IMR-90 (cell line): ENCODE measurements around the gene LDLRAD3. TPM values are rescaled to one million over a fixed set of nuclear protein-coding genes. Genes with fewer than 3 reads are reported as not detected.

Experiments used
- ATAC-seq: fragments of 200-7000 bp; cut with Tn5 transposase; 2 replicates; pipeline ENCODE4 v1.9.1; 2020; ENCODE audit warnings: low read depth, mild to moderate bottlenecking, moderate library complexity
- BruUV-seq: library from RNA; stranded (reverse); fragments of 400-500 nt; replicated peaks from 2 replicates; lab custom pipeline; 2021; lab: Mats Ljungman, UMichigan
- CTCF ChIA-PET: fragments of 300-600 bp; formaldehyde crosslinking; extraction: SDS; loops from one replicate; lab custom pipeline; 2021; ENCODE audit warnings: antibody characterized with exemption; lab: Yijun Ruan, JAX
- POLR2A ChIA-PET: fragments of 300-600 bp; sonication (Branson Sonifier 250); formaldehyde crosslinking; loops from one replicate; lab custom pipeline; 2022; ENCODE audit warnings: antibody characterized with exemption; ENCODE audit not compliant: unreplicated experiment; lab: Charles Lee
- DNase-seq: peaks from one replicate; pipeline ENCODE4 v3.0.0; 2013
- H2AFZ ChIP-seq: replicated peaks from 2 replicates; pipeline ENCODE3; 2013; ENCODE audit warnings: low read length, mild to moderate bottlenecking; ENCODE audit not compliant: poor library complexity
- H2AK5ac ChIP-seq: 2 replicates; pipeline ENCODE4 v1.6.1; 2013; ENCODE audit warnings: low read depth, low read length, inconsistent platforms
- H2AK9ac ChIP-seq: replicated peaks from 2 replicates; pipeline ENCODE3; 2013; ENCODE audit warnings: mild to moderate bottlenecking, low read depth, low read length, moderate library complexity; ENCODE audit not compliant: poor library complexity
- H2BK120ac ChIP-seq: 2 replicates; pipeline ENCODE4 v1.6.1; 2013; ENCODE audit warnings: low read depth, low read length, inconsistent platforms
- H2BK15ac ChIP-seq: 3 replicates; pipeline ENCODE4 v1.6.1; 2013; ENCODE audit warnings: low read depth, low read length, inconsistent platforms
- H2BK20ac ChIP-seq: 2 replicates; pipeline ENCODE4 v1.6.1; 2013; ENCODE audit warnings: low read depth, mild to moderate bottlenecking, inconsistent platforms, low read length, moderate library complexity
- H2BK5ac ChIP-seq: 2 replicates; pipeline ENCODE4 v1.6.1; 2013; ENCODE audit warnings: mild to moderate bottlenecking, low read depth, low read length, inconsistent platforms; ENCODE audit not compliant: poor library complexity, severe bottlenecking
- H3K14ac ChIP-seq: replicated peaks from 2 replicates; pipeline ENCODE4 v1.6.1; 2013; ENCODE audit warnings: low read depth, low read length, inconsistent platforms
- H3K18ac ChIP-seq: 2 replicates; pipeline ENCODE4 v1.6.1; 2013; ENCODE audit warnings: low read depth, low read length, control low read depth
- H3K23ac ChIP-seq: 2 replicates; pipeline ENCODE4 v1.6.1; 2013; ENCODE audit warnings: low read depth, low read length, inconsistent platforms
- H3K27ac ChIP-seq: 2 replicates; pipeline ENCODE4 v1.5.1; 2013; ENCODE audit warnings: mild to moderate bottlenecking, control low read depth, low read length; ENCODE audit not compliant: insufficient read depth
- H3K27me3 ChIP-seq: 2 replicates; pipeline ENCODE4 v1.6.1; 2013; ENCODE audit warnings: low read length; ENCODE audit not compliant: control insufficient read depth, insufficient read depth
- H3K36me3 ChIP-seq: 2 replicates; pipeline ENCODE4 v1.6.1; 2013; ENCODE audit warnings: low read length, mixed read lengths; ENCODE audit not compliant: control insufficient read depth, insufficient read depth
- H3K4ac ChIP-seq: 2 replicates; pipeline ENCODE4 v1.6.1; 2013; ENCODE audit warnings: low read depth, low read length, inconsistent platforms
- H3K4me1 ChIP-seq: 2 replicates; pipeline ENCODE4 v1.6.1; 2013; ENCODE audit warnings: low read length, mixed read lengths; ENCODE audit not compliant: control insufficient read depth, insufficient read depth
- H3K4me2 ChIP-seq: 2 replicates; pipeline ENCODE4 v1.6.1; 2013; ENCODE audit warnings: low read depth, mild to moderate bottlenecking, control low read depth, low read length, moderate library complexity
- H3K4me3 ChIP-seq: 2 replicates; pipeline ENCODE4 v1.5.1; 2013; ENCODE audit warnings: low read depth, mild to moderate bottlenecking, control low read depth, low read length, moderate library complexity; ENCODE audit not compliant: insufficient read depth
- H3K56ac ChIP-seq: 2 replicates; pipeline ENCODE4 v1.6.1; 2013; ENCODE audit warnings: low read length, inconsistent platforms; ENCODE audit not compliant: insufficient read depth; ENCODE audit errors: extremely low read depth
- H3K79me1 ChIP-seq, 2 experiments: 2 replicates each; pipeline ENCODE4 v1.6.1; 2013; ENCODE audit warnings: low read length in 2 of 2, inconsistent platforms in 1 of 2, low read depth in 1 of 2
- H3K9ac ChIP-seq: 2 replicates; pipeline ENCODE4 v1.6.1; 2013; ENCODE audit warnings: low read depth, low read length, control low read depth
- H3K9me1 ChIP-seq: 2 replicates; pipeline ENCODE4 v1.6.1; 2013; ENCODE audit warnings: low read length, inconsistent platforms; ENCODE audit not compliant: insufficient read depth
- H3K9me3 ChIP-seq: 2 replicates; pipeline ENCODE4 v1.6.1; 2013; ENCODE audit warnings: low read length; ENCODE audit not compliant: control insufficient read depth, insufficient read depth
- H4K20me1 ChIP-seq: 2 replicates; pipeline ENCODE4 v1.6.1; 2013; ENCODE audit warnings: low read length, inconsistent platforms; ENCODE audit not compliant: insufficient read depth
- H4K5ac ChIP-seq: 2 replicates; pipeline ENCODE4 v1.6.1; 2013; ENCODE audit warnings: mild to moderate bottlenecking, low read depth, low read length, control low read depth
- H4K8ac ChIP-seq, 2 experiments: 2 replicates each; pipeline ENCODE4 v1.6.1; 2013; ENCODE audit warnings: low read depth in 2 of 2, low read length in 2 of 2, control low read depth in 1 of 2, inconsistent platforms in 1 of 2
- H4K91ac ChIP-seq: 2 replicates; pipeline ENCODE4 v1.6.1; 2013; ENCODE audit warnings: low read depth, low read length, inconsistent platforms; ENCODE audit not compliant: insufficient read depth
- BHLHE40 ChIP-seq: fragments of 150-350 bp; IDR thresholded peaks from 2 replicates; pipeline ENCODE4 v1.6.1; 2016; ENCODE audit warnings: mild to moderate bottlenecking, low read depth, low read length
- MAFK ChIP-seq: IDR thresholded peaks from 2 replicates; pipeline ENCODE4 v1.6.1; 2012; ENCODE audit warnings: low read depth, low read length, improper control_type of control experiment
- NFE2L2 ChIP-seq: fragments of 150-350 bp; IDR thresholded peaks from 2 replicates; pipeline ENCODE4 v1.6.1; 2016; ENCODE audit warnings: low read depth, mild to moderate bottlenecking, low read length
- WGBS, 2 experiments: methylation state at CpG; one replicate each; pipeline versions ENCODE4 v1.1.5 to v1.1.7; 2013; ENCODE audit warnings: missing lambda C conversion rate in 2 of 2; ENCODE audit not compliant: insufficient read length in 1 of 2; ENCODE audit errors: extremely low coverage in 2 of 2; 5-methylcytosine and 5-hydroxymethylcytosine counted together
- dilution Hi-C: fragments of 300-500 bp; cut with HindIII; formaldehyde crosslinking; loops from one replicate; pipeline ENCODE4 v1.14.3; 2018; ENCODE audit warnings: low sequenced_read_pairs; ENCODE audit not compliant: unreplicated experiment
- in situ Hi-C: fragments of 300-500 bp; cut with MboI; formaldehyde crosslinking; loops from 3 replicates; pipeline ENCODE4 v1.14.3; 2019; ENCODE audit warnings: low sequenced_read_pairs, inconsistent platforms, mixed read lengths
- intact Hi-C: fragments of 100-400 bp; cut with micrococcal nuclease; formaldehyde crosslinking; loops from 2 replicates; pipeline ENCODE4 v1.10.0; 2022
- polyA plus RNA-seq, 3 experiments: library from polyadenylated mRNA; depleted of rRNA; stranded (reverse); fragments of >200 nt; gene quantifications; 2 replicates each; pipeline ENCODE4 v1.2.3, GENCODE V29; 2012; ENCODE audit warnings: low replicate concordance in 1 of 3
- total RNA-seq: library from RNA; depleted of rRNA; stranded (reverse); fragments of >200 nt; gene quantifications from 2 replicates; pipeline ENCODE4 v1.2.3, GENCODE V29; 2012
- TF ChIP-seq, protein P1 (sequence below): fragments of 150-350 bp; IDR thresholded peaks from 2 replicates; pipeline ENCODE4 v1.6.1; 2017; ENCODE audit warnings: mild to moderate bottlenecking, antibody characterized with exemption, low read length, low read depth

Gene LDLRAD3
- total and polyA plus RNA-seq, 2 of the 4 experiments (the other 2 are of a cell fraction): 2.7 to 6.4 TPM

DNA sequence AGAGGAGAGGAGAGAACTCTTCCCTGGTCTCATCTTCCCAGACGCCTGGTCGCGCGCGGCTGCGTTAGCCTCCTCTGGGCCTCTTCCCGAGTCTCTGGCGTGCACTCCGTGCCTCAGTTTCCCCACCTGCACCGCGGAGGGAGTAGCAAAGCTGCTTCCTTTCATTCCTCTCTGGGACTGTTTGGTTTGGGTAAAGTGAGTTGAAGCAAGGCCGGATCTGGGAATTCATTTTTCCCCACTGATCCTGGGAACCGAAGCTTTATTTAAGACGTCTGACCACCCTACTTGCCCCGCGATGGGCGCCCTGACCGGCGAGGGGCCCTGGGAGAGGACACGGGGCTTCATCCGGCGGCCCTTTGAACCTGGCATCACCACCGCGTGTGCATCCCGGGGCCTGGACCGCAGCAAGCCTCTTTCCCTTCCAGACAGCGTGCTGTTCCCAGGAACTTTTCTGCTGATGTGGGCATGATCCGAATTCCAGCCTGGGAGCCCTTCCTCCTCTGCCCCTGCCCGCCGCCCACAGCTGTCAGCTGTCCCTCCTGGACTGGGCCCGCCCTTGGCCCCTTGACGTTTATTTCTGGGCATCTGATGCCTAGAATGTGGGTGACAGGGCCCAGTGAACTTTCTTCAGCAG lies 758 bp downstream of the LDLRAD3 start:
- Histone ChIP-seq H2BK120ac (no peak overlapping the region), H3K23ac (peak overlapping the region; percentile 14), H3K4me3 (peak overlapping the region; percentile 71), H3K27me3 (peaks cover 8% of the 10 kb centered on the region), H2AK9ac (peak overlapping the region; percentile 91), H2BK5ac (no peak overlapping the region), H3K9me1 (peaks cover 2% of the 10 kb centered on the region; the same call in 1 of the 2 replicates), H3K9me3 (no peaks in the 10 kb centered on the region), H3K4me2 (peak overlapping the region; percentile 98), H3K14ac (peak overlapping the region; percentile 29; the same call in 1 of the 2 replicates), H4K5ac (no peak overlapping the region), H3K56ac (peak overlapping the region; percentile 54; the same call in 1 of the 2 replicates), H3K4me1 (peaks cover 4% of the 10 kb centered on the region; the same call in 1 of the 2 replicates), H4K8ac (peak overlapping the region; percentile 61 to 90; a peak in 2 of 4 replicates), H3K36me3 (no peaks in the 10 kb centered on the region), H3K4ac (peak overlapping the region; percentile 65), H4K20me1 (0 out of 2 replicates have a peak, but pooled peaks cover 3% of the 10 kb centered on the region), H2AK5ac (no peak overlapping the region), H4K91ac (peak overlapping the region; percentile 66), H2BK20ac (no peak overlapping the region), H3K79me1 (peaks cover 15 to 29% of the 10 kb centered on the region in 2 experiments; a peak in 3 of 4 replicates), H3K18ac (peak overlapping the region; percentile 26; the same call in 1 of the 2 replicates), H3K9ac (peak overlapping the region; percentile 82), H3K27ac (peak overlapping the region; percentile 66), H2AFZ (peak overlapping the region; percentile 94), H2BK15ac (0 out of 3 replicates have a peak overlapping the region, but pooled peaks have one; percentile 18)
- no peak for TF ChIP-seq BHLHE40
- TF ChIP-seq, protein P1, sequence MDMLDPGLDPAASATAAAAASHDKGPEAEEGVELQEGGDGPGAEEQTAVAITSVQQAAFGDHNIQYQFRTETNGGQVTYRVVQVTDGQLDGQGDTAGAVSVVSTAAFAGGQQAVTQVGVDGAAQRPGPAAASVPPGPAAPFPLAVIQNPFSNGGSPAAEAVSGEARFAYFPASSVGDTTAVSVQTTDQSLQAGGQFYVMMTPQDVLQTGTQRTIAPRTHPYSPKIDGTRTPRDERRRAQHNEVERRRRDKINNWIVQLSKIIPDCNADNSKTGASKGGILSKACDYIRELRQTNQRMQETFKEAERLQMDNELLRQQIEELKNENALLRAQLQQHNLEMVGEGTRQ: no peak
- peak; percentile 35; the same call in 1 of the 2 replicates for TF ChIP-seq MAFK
- no peak for TF ChIP-seq NFE2L2
- ATAC-seq: peak; percentile 4; the same call in 1 of the 2 replicates
- no TSS peak for BruUV-seq
- ChIA-PET POLR2A (no interaction called here), CTCF (no interaction called here)
- dilution Hi-C loops (no loop called here), in situ Hi-C loops (loop anchor here (10.0 kb wide), 1 partner anchor 310 kb away; no protein-coding TSS in a partner anchor), intact Hi-C loops (loop anchor here (5.0 to 10.0 kb wide), 4 partner anchors 88 to 327 kb away; partner anchors contain the start of gene FJX1)
- WGBS, 2 experiments: 3% methylated on average over 11 of the region's 32 CpGs; no CpG with 5 or more reads in 1 of the 2 experiments
- DNase-seq: no peak
